ENCODE measurements around the gene PANX3. TPM values are rescaled to one million over a fixed set of nuclear protein-coding genes. Genes with fewer than 3 reads are reported as not detected.

Gene PANX3
- total and polyA plus RNA-seq, 2 of the 13 experiments (the other 11 are each of a cell fraction or from before 2014, with no cell fraction given) = not detected

DNA sequence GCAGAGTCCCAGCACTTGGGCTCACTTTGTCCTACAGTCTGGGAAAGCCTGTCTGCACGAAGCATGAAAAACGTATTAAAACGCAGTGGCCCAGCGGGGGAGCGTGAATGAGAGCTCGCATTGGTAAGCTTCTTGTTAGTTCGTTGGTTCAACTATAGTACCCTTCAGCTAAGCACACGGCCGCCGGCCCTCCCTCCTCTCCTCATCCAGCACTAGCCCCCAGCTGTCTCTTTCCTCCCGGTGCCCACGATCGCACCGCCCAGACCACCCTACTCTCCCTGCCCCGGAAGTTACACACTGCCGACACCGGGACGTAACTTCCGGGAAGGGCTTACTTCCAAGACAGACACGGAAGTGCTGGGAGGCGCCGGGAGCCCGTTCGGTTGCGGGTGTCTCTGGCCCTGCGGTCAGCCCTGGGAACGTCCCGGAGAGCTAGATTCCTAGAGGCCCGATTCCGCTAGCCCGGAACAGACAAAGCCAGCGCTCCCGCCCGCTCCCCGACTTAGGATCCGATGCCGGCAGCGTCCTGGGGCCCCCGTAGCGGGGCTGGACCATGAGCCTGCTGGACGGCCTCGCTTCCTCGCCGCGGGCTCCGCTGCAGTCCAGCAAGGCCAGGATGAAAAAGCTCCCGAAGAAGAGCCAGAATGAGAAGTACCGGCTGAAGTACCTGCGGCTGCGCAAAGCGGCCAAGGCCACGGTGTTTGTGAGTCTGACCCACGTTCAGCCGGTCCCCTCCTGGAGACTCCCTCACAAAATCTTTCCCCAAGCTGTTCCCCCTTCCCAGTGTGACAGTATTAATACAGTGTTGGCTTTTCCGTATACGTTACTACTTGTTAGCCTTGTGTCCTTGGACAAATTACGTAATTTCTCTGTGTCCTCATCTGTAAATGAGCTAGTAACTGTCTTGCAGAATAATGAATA is 11.6 kb downstream of the PANX3 start, which contains the start of gene TBRG1 (continued):
- TF ChIP-seq, protein P1, sequence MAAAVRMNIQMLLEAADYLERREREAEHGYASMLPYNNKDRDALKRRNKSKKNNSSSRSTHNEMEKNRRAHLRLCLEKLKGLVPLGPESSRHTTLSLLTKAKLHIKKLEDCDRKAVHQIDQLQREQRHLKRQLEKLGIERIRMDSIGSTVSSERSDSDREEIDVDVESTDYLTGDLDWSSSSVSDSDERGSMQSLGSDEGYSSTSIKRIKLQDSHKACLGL (CRISPR knock-in tag; IDR thresholded peaks at IDR 0.05) = peak; percentile 56; the same call in 1 of the 2 replicates
- TF ChIP-seq, protein P2, sequence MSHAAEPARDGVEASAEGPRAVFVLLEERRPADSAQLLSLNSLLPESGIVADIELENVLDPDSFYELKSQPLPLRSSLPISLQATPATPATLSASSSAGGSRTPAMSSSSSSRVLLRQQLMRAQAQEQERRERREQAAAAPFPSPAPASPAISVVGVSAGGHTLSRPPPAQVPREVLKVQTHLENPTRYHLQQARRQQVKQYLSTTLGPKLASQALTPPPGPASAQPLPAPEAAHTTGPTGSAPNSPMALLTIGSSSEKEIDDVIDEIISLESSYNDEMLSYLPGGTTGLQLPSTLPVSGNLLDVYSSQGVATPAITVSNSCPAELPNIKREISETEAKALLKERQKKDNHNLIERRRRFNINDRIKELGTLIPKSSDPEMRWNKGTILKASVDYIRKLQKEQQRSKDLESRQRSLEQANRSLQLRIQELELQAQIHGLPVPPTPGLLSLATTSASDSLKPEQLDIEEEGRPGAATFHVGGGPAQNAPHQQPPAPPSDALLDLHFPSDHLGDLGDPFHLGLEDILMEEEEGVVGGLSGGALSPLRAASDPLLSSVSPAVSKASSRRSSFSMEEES (CRISPR knock-in tag; IDR thresholded peaks at IDR 0.05) = no peak
- TF ChIP-seq HOXA9 (CRISPR knock-in tag; IDR thresholded peaks at IDR 0.05; ENCODE audit: borderline replicate concordance) (no peak), ZNF577 (CRISPR knock-in tag; IDR thresholded peaks at IDR 0.05; ENCODE audit: borderline replicate concordance, low read depth) (no peak), POLR2AphosphoS2 (IDR thresholded peaks at IDR 0.05; ENCODE audit: low read depth, low read length) (no peak), GTF2F1 (IDR thresholded peaks at IDR 0.05; ENCODE audit: low read length) (no peak), SRY (CRISPR knock-in tag; IDR thresholded peaks at IDR 0.05) (peak; percentile 77), TCF12 (IDR thresholded peaks at IDR 0.05) (no peak), TCF12 (CRISPR knock-in tag; IDR thresholded peaks at IDR 0.05) (0 out of 2 replicates have a peak, but pooled peaks have one; percentile 42), BRCA1 (CRISPR knock-in tag; IDR thresholded peaks at IDR 0.05) (no peak), NFYB (CRISPR knock-in tag; IDR thresholded peaks at IDR 0.05) (no peak), ZNF30 (CRISPR knock-in tag; IDR thresholded peaks at IDR 0.05) (no peak), PAF1 (CRISPR knock-in tag; IDR thresholded peaks at IDR 0.05) (no peak), ZNF788 (CRISPR knock-in tag; IDR thresholded peaks at IDR 0.05; ENCODE audit: borderline replicate concordance) (peak; percentile 59; the same call in 1 of the 2 replicates), RFX5 (IDR thresholded peaks at IDR 0.05; ENCODE audit: low read depth, low read length) (no peak; the same call in 1 of the 2 replicates), DNMT1 (CRISPR knock-in tag; IDR thresholded peaks at IDR 0.05) (no peak; the same call in 1 of the 2 replicates), CHD4 (IDR thresholded peaks at IDR 0.05; ENCODE audit: borderline replicate concordance, low read length) (no peak), NRL (CRISPR knock-in tag; IDR thresholded peaks at IDR 0.05; ENCODE audit: borderline replicate concordance) (peak; percentile 94; the same call in 1 of the 2 replicates), ZSCAN9 (CRISPR knock-in tag; IDR thresholded peaks at IDR 0.05; ENCODE audit: borderline replicate concordance) (0 out of 2 replicates have a peak, but pooled peaks have one; percentile 47), EEA1 (CRISPR knock-in tag; IDR thresholded peaks at IDR 0.05; ENCODE audit: borderline replicate concordance) (no peak; the same call in 1 of the 2 replicates), ZNF101 (CRISPR knock-in tag; IDR thresholded peaks at IDR 0.05; ENCODE audit: borderline replicate concordance, low read depth) (no peak), HOXA5 (CRISPR knock-in tag; IDR thresholded peaks at IDR 0.05) (peak; percentile 29), ZNF790 (CRISPR knock-in tag; IDR thresholded peaks at IDR 0.05; ENCODE audit: borderline replicate concordance) (no peak), ARID2 (CRISPR knock-in tag; IDR thresholded peaks at IDR 0.05; ENCODE audit: borderline replicate concordance) (no peak; the same call in 1 of the 2 replicates), HES4 (CRISPR knock-in tag; IDR thresholded peaks at IDR 0.05; ENCODE audit: borderline replicate concordance) (no peak), ZNF772 (CRISPR knock-in tag; IDR thresholded peaks at IDR 0.05) (no peak; the same call in 1 of the 2 replicates), NFIB (CRISPR knock-in tag; IDR thresholded peaks at IDR 0.05; ENCODE audit: borderline replicate concordance) (no peak), ATF7-NPFF (CRISPR knock-in tag; IDR thresholded peaks at IDR 0.05; ENCODE audit: low read depth) (peak; percentile 37; the same call in 1 of the 2 replicates)
- TF ChIP-seq, protein P3, sequence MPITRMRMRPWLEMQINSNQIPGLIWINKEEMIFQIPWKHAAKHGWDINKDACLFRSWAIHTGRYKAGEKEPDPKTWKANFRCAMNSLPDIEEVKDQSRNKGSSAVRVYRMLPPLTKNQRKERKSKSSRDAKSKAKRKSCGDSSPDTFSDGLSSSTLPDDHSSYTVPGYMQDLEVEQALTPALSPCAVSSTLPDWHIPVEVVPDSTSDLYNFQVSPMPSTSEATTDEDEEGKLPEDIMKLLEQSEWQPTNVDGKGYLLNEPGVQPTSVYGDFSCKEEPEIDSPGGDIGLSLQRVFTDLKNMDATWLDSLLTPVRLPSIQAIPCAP (CRISPR knock-in tag; IDR thresholded peaks at IDR 0.05; ENCODE audit: low read depth) = 0 out of 2 replicates have a peak, but pooled peaks have one; percentile 71
